ENCODE data around the gene MN1. TPM values are rescaled to one million over a fixed set of nuclear protein-coding genes. Genes with fewer than 3 reads are reported as not detected.
A peak's percentile ranks its signal among the peaks of the same experiment; 100 is the strongest.

The MN1 gene
- total and polyA plus RNA-seq, 2 of the 8 experiments (the other 6 are each of a cell fraction or from before 2014, with no cell fraction given): 3.1 to 4.9 TPM

DNA sequence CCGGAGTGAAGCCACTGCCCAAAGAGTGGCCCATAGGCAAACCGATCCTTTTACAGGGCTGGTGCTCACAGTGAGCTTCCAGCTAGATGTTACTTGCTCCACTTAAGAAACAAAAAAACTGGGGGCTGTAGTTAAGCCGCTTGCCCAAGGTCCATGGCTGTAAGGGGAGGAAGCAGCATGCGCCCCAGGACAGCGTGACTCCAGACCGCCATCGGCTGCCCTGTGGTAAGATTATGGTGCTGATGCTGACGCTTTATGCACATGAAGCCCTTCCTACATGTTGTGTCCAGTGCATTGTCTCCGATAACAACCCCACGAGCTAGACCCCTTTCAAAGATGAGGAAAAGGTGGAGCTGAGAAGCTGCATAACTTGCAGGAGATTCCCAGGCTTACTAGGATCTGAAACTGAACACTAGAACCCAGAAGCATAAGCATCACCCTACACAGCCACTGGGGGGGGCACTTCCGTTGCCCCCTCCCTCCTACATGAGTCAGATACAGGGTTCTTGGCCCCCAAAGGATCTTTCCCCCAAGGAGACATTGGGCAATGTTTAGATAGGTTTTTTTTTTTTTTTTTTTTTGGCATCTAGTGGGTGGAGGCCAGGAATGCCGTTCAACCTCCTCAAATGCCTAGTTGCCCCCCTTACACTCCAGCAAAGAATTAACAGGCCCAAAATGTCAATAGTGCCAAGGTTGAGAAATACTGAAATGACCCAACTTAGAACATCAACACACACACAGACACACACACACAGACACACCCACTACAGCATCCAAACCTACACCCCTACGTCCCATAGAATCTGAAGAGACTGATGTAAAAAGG is 53.9 kb downstream of the MN1 start:
- 79% methylated on average over 13 of the region's 13 CpGs; no CpG with 5 or more reads in 1 of the 2 experiments for WGBS, 2 experiments (ENCODE audit: extremely low coverage in 1 of 2, insufficient coverage in 1 of 2, insufficient read length in 1 of 2, insufficient replicate concordance in 2 of 2, low coverage in 1 of 2, low lambda C conversion rate in 2 of 2, missing lambda C conversion rate in 1 of 2)
- Histone ChIP-seq H4K5ac (ENCODE audit: insufficient read length, low read depth, low read length) (no peak overlapping the region), H3K4ac (replicated peaks; ENCODE audit: insufficient read length, low read depth, low read length) (no peak overlapping the region), H3K9ac (replicated peaks in 1 of 4; ENCODE audit: extremely low read depth in 1 of 4, low read depth in 3 of 4, low read length in 3 of 4) (no peak overlapping the region), H3K4me2 (ENCODE audit: insufficient read depth in 1 of 2, low read depth in 2 of 2, low read length in 2 of 2) (no peak overlapping the region; a peak in 2 of 4 replicates), H3K18ac (ENCODE audit: extremely low read depth, low read length) (peak overlapping the region; percentile 43; the same call in 1 of the 2 replicates), H2BK5ac (ENCODE audit: low read depth, low read length) (0 out of 2 replicates have a peak overlapping the region, but pooled peaks have one; percentile 60), H2BK12ac (ENCODE audit: low read depth, low read length) (peak overlapping the region; percentile 64; the same call in 1 of the 2 replicates), H2BK120ac (replicated peaks; ENCODE audit: low read depth, low read length) (peak overlapping the region; percentile 57), H3K56ac (replicated peaks; ENCODE audit: insufficient read length, low read depth, low read length) (no peak overlapping the region), H3K23ac (ENCODE audit: insufficient read length) (no peak overlapping the region), H2BK15ac (ENCODE audit: low read length) (peak overlapping the region; percentile 85), H3K27ac (ENCODE audit: low read depth, low read length) (no peak overlapping the region), H3K9me3 (ENCODE audit: insufficient read depth in 2 of 2, low read depth in 1 of 2, low read length in 1 of 2) (no peaks in the 10 kb centered on the region), H4K20me1 (replicated peaks in 1 of 2; ENCODE audit: control insufficient read depth in 1 of 2, insufficient read depth in 2 of 2, low read length in 2 of 2) (no peaks in the 10 kb centered on the region), H3K36me3 (ENCODE audit: control insufficient read depth in 2 of 4, insufficient read depth in 4 of 4, low read length in 3 of 4) (no peaks in the 10 kb centered on the region), H3K4me1 (replicated peaks in 1 of 4; ENCODE audit: control insufficient read depth in 3 of 4, insufficient read depth in 4 of 4, low read length in 3 of 4) (peaks cover 11 to 37% (median 24%) of the 10 kb centered on the region in 4 experiments), H3K23me2 (ENCODE audit: low read depth, low read length) (no peaks in the 10 kb centered on the region; the same call in 1 of the 2 replicates), H3K4me3 (ENCODE audit: extremely low read depth in 1 of 4, insufficient read depth in 2 of 4, low read depth in 3 of 4, low read length in 4 of 4) (no peak overlapping the region), H2AFZ (ENCODE audit: low read length) (no peak overlapping the region), H3K27me3 (replicated peaks in 1 of 4; ENCODE audit: control insufficient read depth in 3 of 4, extremely low read depth in 1 of 4, insufficient read depth in 3 of 4, low read length in 3 of 4) (peaks cover 0 to 3% (median 0%) of the 10 kb centered on the region in 4 experiments; a peak in 1 of 7 replicates), H3K14ac (ENCODE audit: insufficient read length) (no peak overlapping the region), H3K79me2 (ENCODE audit: control insufficient read depth in 1 of 2, insufficient read depth in 2 of 2, low read length in 2 of 2) (peaks cover 0 to 4% of the 10 kb centered on the region in 2 experiments; a peak in 1 of 4 replicates), H2AK5ac (ENCODE audit: low read depth, low read length) (peak overlapping the region; percentile 57; the same call in 1 of the 2 replicates), H3K79me1 (ENCODE audit: low read depth, low read length) (no peaks in the 10 kb centered on the region), H4K91ac (replicated peaks; ENCODE audit: insufficient read length, low read length) (peak overlapping the region; percentile 83), H4K8ac (ENCODE audit: extremely low read depth, insufficient read depth, low read length) (peak overlapping the region; percentile 40; the same call in 1 of the 2 replicates), H2BK20ac (ENCODE audit: low read length) (peak overlapping the region; percentile 98)
- TF ChIP-seq POLR2A (IDR thresholded peaks at IDR 0.05; ENCODE audit: control extremely low read depth in 1 of 2, low read depth in 2 of 2, low read length in 2 of 2): no peak
- TF ChIP-seq RAD21 (IDR thresholded peaks at IDR 0.05 in 1 of 2, conservative IDR thresholded peaks at IDR 0.05 in 1 of 2; ENCODE audit: low read depth in 2 of 2, low read length in 2 of 2): peak in 1 of 2 experiments; percentile 37; a peak in 2 of 4 replicates
- TF ChIP-seq PHF8 (conservative IDR thresholded peaks at IDR 0.05; ENCODE audit: low read depth, low read length): no peak
- TF ChIP-seq, protein P1, sequence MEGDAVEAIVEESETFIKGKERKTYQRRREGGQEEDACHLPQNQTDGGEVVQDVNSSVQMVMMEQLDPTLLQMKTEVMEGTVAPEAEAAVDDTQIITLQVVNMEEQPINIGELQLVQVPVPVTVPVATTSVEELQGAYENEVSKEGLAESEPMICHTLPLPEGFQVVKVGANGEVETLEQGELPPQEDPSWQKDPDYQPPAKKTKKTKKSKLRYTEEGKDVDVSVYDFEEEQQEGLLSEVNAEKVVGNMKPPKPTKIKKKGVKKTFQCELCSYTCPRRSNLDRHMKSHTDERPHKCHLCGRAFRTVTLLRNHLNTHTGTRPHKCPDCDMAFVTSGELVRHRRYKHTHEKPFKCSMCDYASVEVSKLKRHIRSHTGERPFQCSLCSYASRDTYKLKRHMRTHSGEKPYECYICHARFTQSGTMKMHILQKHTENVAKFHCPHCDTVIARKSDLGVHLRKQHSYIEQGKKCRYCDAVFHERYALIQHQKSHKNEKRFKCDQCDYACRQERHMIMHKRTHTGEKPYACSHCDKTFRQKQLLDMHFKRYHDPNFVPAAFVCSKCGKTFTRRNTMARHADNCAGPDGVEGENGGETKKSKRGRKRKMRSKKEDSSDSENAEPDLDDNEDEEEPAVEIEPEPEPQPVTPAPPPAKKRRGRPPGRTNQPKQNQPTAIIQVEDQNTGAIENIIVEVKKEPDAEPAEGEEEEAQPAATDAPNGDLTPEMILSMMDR (IDR thresholded peaks at IDR 0.05; ENCODE audit: control extremely low read depth in 1 of 3, insufficient read depth in 1 of 3, low read depth in 1 of 3, low read length in 3 of 3): peak; percentile 47 to 65 (median 60)
- no peak for TF ChIP-seq KDM4A (IDR thresholded peaks at IDR 0.05; ENCODE audit: low read depth, low read length, severe bottlenecking)
- TF ChIP-seq KDM1A (IDR thresholded peaks at IDR 0.05; ENCODE audit: borderline replicate concordance, low read length): peak; percentile 66; the same call in 1 of the 2 replicates
- POLR2A ChIA-PET (ENCODE audit: partially characterized antibody): interaction anchor here (2.4 kb wide), 1 partner anchor 25 kb away, joined by 6 read pairs; no protein-coding TSS in a partner anchor
- FAIRE-seq (no peak), DNase-seq (ENCODE audit: low read depth in 1 of 2, low spot score in 2 of 2) (no peak)
- CTCF ChIA-PET (ENCODE audit: partially characterized antibody): interaction anchor here (0.5 to 2.7 kb wide), 11 partner anchors 10 to 115 kb away, joined by 3 to 13 read pairs (median 3); no protein-coding TSS in a partner anchor
